K562 (cell line): ENCODE measurements around the gene PPP1R15A. TPM values are rescaled to one million over a fixed set of nuclear protein-coding genes. Genes with fewer than 3 reads are reported as not detected.

ENCODE experiments used
- ATAC-seq: fragments of 200-7000 bp; cut with Tn5 transposase; 3 replicates; pipeline ENCODE4 v1.9.1; 2020; ENCODE audit warnings: moderate library complexity
- BruUV-seq: library from RNA; stranded (reverse); fragments of 400-500 nt; replicated peaks from 2 replicates; lab custom pipeline; 2021; lab: Mats Ljungman, UMichigan
- CTCF ChIA-PET: fragments of 300-600 bp; formaldehyde crosslinking; extraction: SDS; loops from one replicate; lab custom pipeline; 2021; ENCODE audit warnings: low intra/inter-chr PET ratio; lab: Yijun Ruan, JAX
- POLR2A ChIA-PET: fragments of 300-600, 350-650 bp; sonication (Branson Sonifier 250); formaldehyde crosslinking; extraction: SDS; loops from one replicate; lab custom pipeline; 2021; ENCODE audit warnings: antibody characterized with exemption, inconsistent platforms; lab: Yijun Ruan, JAX
- DNase-seq, 4 experiments: peaks; one replicate each; pipeline versions ENCODE4 v3.0.0 to v3.0.0-alpha.2; 2011 to 2018; ENCODE audit warnings: low spot score in 3 of 4, mixed read lengths in 3 of 4; ENCODE audit errors: extremely low read depth in 1 of 4
- FAIRE-seq: peaks from 2 replicates; lab custom pipeline; 2011; peaks lifted over from hg19 to GRCh38; lab: Jason Lieb, UNC
- H2AFZ ChIP-seq: 2 replicates; pipeline ENCODE4 v1.6.0; 2011; ENCODE audit warnings: low read depth, low read length, control low read depth, inconsistent platforms
- H3K27ac ChIP-seq: fragments of 200-600 bp; 3 replicates; pipeline ENCODE4 v1.8.0; 2011; ENCODE audit warnings: low read depth, mild to moderate bottlenecking, control low read depth, inconsistent platforms, low read length, moderate library complexity, mixed read lengths; ENCODE audit errors: extremely low read depth
- H3K27me3 ChIP-seq, 2 experiments: fragments of 300-600 bp in 1 of 2; 2 replicates in 1 of 2; 3 replicates in 1 of 2; pipeline versions ENCODE4 v1.6.0 to v1.8.0; 2011; ENCODE audit warnings: inconsistent platforms in 2 of 2, low read length in 2 of 2, mild to moderate bottlenecking in 1 of 2, mixed read lengths in 1 of 2, moderate library complexity in 1 of 2; ENCODE audit not compliant: control insufficient read depth in 2 of 2, insufficient read depth in 2 of 2
- H3K36me3 ChIP-seq: fragments of 300-600 bp; 3 replicates; pipeline ENCODE4 v1.8.0; 2011; ENCODE audit warnings: mild to moderate bottlenecking, low read length, inconsistent platforms; ENCODE audit not compliant: control insufficient read depth, insufficient read depth
- H3K4me1 ChIP-seq, 2 experiments: fragments of 200-600 bp in 1 of 2; replicated peaks in 1 of 2; 2 replicates in 1 of 2; 3 replicates in 1 of 2; pipeline versions ENCODE4 v1.5.1 to v1.8.0; 2011; ENCODE audit warnings: inconsistent platforms in 2 of 2, low read length in 2 of 2, mild to moderate bottlenecking in 1 of 2, mixed read lengths in 1 of 2, moderate library complexity in 1 of 2; ENCODE audit not compliant: control insufficient read depth in 2 of 2, insufficient read depth in 2 of 2
- H3K4me2 ChIP-seq: 2 replicates; pipeline ENCODE4 v1.6.1; 2011; ENCODE audit warnings: low read length, control low read depth, inconsistent platforms, mixed read lengths; ENCODE audit not compliant: insufficient read depth
- H3K4me3 ChIP-seq: fragments of 200-600 bp; sonication (generic), shearing (Covaris generic); 2 replicates; pipeline ENCODE4 v1.5.1; 2016; ENCODE audit warnings: control low read depth, inconsistent platforms
- H3K79me2 ChIP-seq: fragments of 200-600 bp; 3 replicates; pipeline ENCODE4 v1.8.0; 2011; ENCODE audit warnings: low read length, inconsistent platforms; ENCODE audit not compliant: control insufficient read depth, insufficient read depth
- H3K9ac ChIP-seq, 2 experiments: 2 replicates each; pipeline versions ENCODE4 v1.6.0 to v1.6.1; 2011; ENCODE audit warnings: low read depth in 2 of 2, low read length in 2 of 2, control low read depth in 1 of 2, inconsistent platforms in 1 of 2, mild to moderate bottlenecking in 1 of 2, mixed read lengths in 1 of 2; ENCODE audit not compliant: insufficient read depth in 1 of 2
- H3K9me1 ChIP-seq: one replicate; pipeline ENCODE4 v1.6.0; 2011; ENCODE audit warnings: inconsistent platforms, mild to moderate bottlenecking, low read length, moderate library complexity; ENCODE audit not compliant: control insufficient read depth, insufficient read depth
- H3K9me3 ChIP-seq: replicated peaks from 2 replicates; pipeline ENCODE4 v1.5.1; 2011; ENCODE audit warnings: low read depth, low read length, inconsistent platforms; ENCODE audit not compliant: control insufficient read depth, insufficient read depth
- H4K20me1 ChIP-seq: replicated peaks from 2 replicates; pipeline ENCODE4 v1.6.1; 2011; ENCODE audit warnings: low read length, inconsistent platforms, mixed read lengths; ENCODE audit not compliant: control insufficient read depth, insufficient read depth
- C11orf30 ChIP-seq: fragments of 450-650 bp; IDR thresholded peaks from 2 replicates; pipeline ENCODE4 v1.6.1; 2016; ENCODE audit warnings: low read depth, mild to moderate bottlenecking
- E2F3 ChIP-seq: fragments of 250-450 bp; sonication (Bioruptor Pico); IDR thresholded peaks from 2 replicates; pipeline ENCODE4 v1.4.0; 2020; ENCODE audit warnings: mild to moderate bottlenecking
- POLR2AphosphoS5 ChIP-seq: IDR thresholded peaks from 2 replicates; pipeline ENCODE4 v1.6.1; 2011; ENCODE audit warnings: mild to moderate bottlenecking, low read depth, low read length, moderate library complexity; ENCODE audit not compliant: control insufficient read depth, insufficient read depth
- RBM15 ChIP-seq: fragments of 200-400 bp; formaldehyde crosslinking; IDR thresholded peaks from 2 replicates; pipeline ENCODE4 v1.6.1; 2018; ENCODE audit warnings: mild to moderate bottlenecking, low read length, moderate library complexity; ENCODE audit not compliant: insufficient read depth
- RBM25 ChIP-seq: fragments of 200-400 bp; formaldehyde crosslinking; IDR thresholded peaks from 2 replicates; pipeline ENCODE4 v1.6.1; 2018; ENCODE audit warnings: low read length, low read depth, moderate library complexity; ENCODE audit not compliant: severe bottlenecking
- TEAD4 ChIP-seq, 2 experiments: sonication (generic) in 1 of 2; formaldehyde crosslinking in 1 of 2; IDR thresholded peaks; 2 replicates each; pipeline versions ENCODE4 v1.6.1 to v1.8.0; 2012 to 2022; ENCODE audit warnings: borderline replicate concordance in 1 of 2, inconsistent platforms in 1 of 2, low read length in 1 of 2, mild to moderate bottlenecking in 1 of 2, missing genetic modification reagents in 1 of 2
- ZNF121 ChIP-seq: sonication (generic); formaldehyde crosslinking; conservative IDR thresholded peaks from 2 replicates; pipeline ENCODE4 v1.8.0; 2022; ENCODE audit warnings: missing genetic modification reagents
- ZNF436 ChIP-seq: fragments of 250-450, 450-650 bp; sonication (Bioruptor Pico); formaldehyde crosslinking; IDR thresholded peaks from 2 replicates; pipeline ENCODE4 v1.7.0; 2020; ENCODE audit warnings: mild to moderate bottlenecking
- WGBS: fragments of 100-300 bp; shearing (Covaris generic); methylation state at CpG from one replicate; pipeline ENCODE4 v1.1.6; 2016; ENCODE audit warnings: low coverage, mixed read lengths; ENCODE audit not compliant: insufficient coverage; ENCODE audit errors: missing lambda C conversion rate; 5-methylcytosine and 5-hydroxymethylcytosine counted together
- in situ Hi-C: fragments of 300-500 bp; cut with MboI; formaldehyde crosslinking; loops from 4 replicates; pipeline ENCODE4 v1.15.0; 2018; ENCODE audit warnings: inconsistent platforms, mixed read lengths
- intact Hi-C: fragments of 100-400 bp; cut with micrococcal nuclease; formaldehyde crosslinking; loops from 2 replicates; pipeline ENCODE4 v1.14.2; 2022
- polyA plus RNA-seq, 8 experiments: library from polyadenylated mRNA; depleted of rRNA in 4 of 8; stranded (reverse) in 5 of 8; unstranded in 3 of 8; fragments of >200 nt; fragmentation: Nextera tagmentation in 2 of 8; fragmentation: Illumina TruSeq in 1 of 8; extraction: Ambion mirVana in 2 of 8; extraction: Trizol in 1 of 8; gene quantifications; 2 replicates each; pipeline versions ENCODE4 v1.2.1 to v1.2.3, GENCODE V29; 2011 to 2014; ENCODE audit warnings: inconsistent platforms in 1 of 8, missing spikeins in 1 of 8
- total RNA-seq, 7 experiments: library from RNA; depleted of rRNA in 6 of 7; stranded (reverse); fragments of >200 nt in 6 of 7; fragmentation: Illumina TruSeq in 2 of 7; extraction: Trizol in 2 of 7; gene quantifications; 2 replicates each; pipeline versions ENCODE4 v1.2.1 to v1.2.3, GENCODE V29; 2011 to 2021; ENCODE audit warnings: low replicate concordance in 1 of 7
- TF ChIP-seq, protein P1 (sequence below): fragments of 450-650 bp; formaldehyde crosslinking; IDR thresholded peaks from 2 replicates; pipeline ENCODE4 v1.4.0; 2022; ENCODE audit warnings: missing genetic modification characterization
- TF ChIP-seq, protein P2 (sequence below): fragments of 250-450 bp; sonication (Bioruptor Pico); IDR thresholded peaks from 2 replicates; pipeline ENCODE4 v1.9.0; 2021; ENCODE audit warnings: mild to moderate bottlenecking, inconsistent platforms
- TF ChIP-seq, protein P3 (sequence below): fragments of 250-450 bp; sonication (Bioruptor Pico); IDR thresholded peaks from 2 replicates; pipeline ENCODE4 v1.8.0; 2021; ENCODE audit warnings: borderline replicate concordance, mild to moderate bottlenecking, moderate library complexity; ENCODE audit not compliant: poor library complexity, severe bottlenecking

PPP1R15A gene
- total and polyA plus RNA-seq, 9 of the 15 experiments (the other 6 are each of a cell fraction or from before 2014, with no cell fraction given): 0.42 to 73.7 (median 44.0) TPM

DNA sequence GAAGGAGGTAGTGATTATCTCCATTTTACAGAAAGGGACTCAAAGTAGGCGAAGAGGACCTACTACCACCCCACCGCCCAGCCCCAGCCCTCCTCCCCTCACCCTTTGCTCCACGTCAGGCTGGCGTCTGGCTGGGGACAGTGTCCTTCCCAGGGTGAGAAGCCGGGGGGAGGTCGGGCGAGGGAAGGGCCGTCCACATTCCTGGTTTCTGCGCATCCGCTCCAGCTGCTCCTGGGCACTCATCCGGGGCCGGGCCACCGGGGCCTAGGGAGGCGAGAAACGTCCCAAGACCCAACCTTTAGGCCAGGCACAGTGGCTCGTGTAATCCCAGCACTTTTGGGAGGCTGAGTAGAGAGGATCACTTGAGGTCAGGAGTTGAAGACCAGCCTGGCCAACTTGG is 31.2 kb upstream of the PPP1R15A start (continued):
- no peak for TF ChIP-seq TEAD4 (IDR thresholded peaks at IDR 0.05; ENCODE audit: low read length)
- TF ChIP-seq TEAD4 (CRISPR knock-in tag; IDR thresholded peaks at IDR 0.05; ENCODE audit: borderline replicate concordance): no peak
- TF ChIP-seq E2F3: no peak
- no peak for TF ChIP-seq POLR2AphosphoS5
- TF ChIP-seq ZNF436 (CRISPR knock-in tag): no peak
- TF ChIP-seq C11orf30: no peak
- no peak for TF ChIP-seq RBM15
- TF ChIP-seq, protein P1, sequence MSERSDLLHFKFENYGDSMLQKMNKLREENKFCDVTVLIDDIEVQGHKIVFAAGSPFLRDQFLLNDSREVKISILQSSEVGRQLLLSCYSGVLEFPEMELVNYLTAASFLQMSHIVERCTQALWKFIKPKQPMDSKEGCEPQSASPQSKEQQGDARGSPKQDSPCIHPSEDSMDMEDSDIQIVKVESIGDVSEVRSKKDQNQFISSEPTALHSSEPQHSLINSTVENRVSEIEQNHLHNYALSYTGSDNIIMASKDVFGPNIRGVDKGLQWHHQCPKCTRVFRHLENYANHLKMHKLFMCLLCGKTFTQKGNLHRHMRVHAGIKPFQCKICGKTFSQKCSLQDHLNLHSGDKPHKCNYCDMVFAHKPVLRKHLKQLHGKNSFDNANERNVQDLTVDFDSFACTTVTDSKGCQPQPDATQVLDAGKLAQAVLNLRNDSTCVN: no peak
- TF ChIP-seq, all 486 proteins: peak for 0

DNA sequence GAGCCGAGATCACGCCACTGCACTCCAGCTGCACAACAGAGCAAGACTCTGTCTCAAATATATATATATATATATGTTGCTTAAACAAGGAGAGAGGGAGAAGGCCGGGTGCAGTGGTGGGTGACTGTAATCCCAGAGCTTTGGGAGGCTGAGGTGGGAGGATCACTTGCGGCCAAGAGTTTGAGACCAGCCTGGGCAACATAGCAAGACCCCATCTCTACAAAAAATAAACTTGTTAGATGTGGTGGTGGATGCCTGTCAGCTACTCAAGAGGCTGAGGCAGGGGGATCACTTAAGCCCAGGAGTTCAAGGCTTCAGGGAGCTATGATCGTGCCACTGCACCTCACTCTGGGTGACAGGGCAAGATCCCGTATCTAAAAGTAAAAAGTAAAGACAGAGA is 30.6 kb upstream of the PPP1R15A start:
- in situ Hi-C loops: loop anchor here (5.0 kb wide), 1 partner anchor 49 kb away; no protein-coding TSS in a partner anchor
- intact Hi-C loops: no loop called here
- TF ChIP-seq RBM25 (peak; percentile 28), ZNF121 (CRISPR knock-in tag) (peak; percentile 59)
- TF ChIP-seq, protein P2, sequence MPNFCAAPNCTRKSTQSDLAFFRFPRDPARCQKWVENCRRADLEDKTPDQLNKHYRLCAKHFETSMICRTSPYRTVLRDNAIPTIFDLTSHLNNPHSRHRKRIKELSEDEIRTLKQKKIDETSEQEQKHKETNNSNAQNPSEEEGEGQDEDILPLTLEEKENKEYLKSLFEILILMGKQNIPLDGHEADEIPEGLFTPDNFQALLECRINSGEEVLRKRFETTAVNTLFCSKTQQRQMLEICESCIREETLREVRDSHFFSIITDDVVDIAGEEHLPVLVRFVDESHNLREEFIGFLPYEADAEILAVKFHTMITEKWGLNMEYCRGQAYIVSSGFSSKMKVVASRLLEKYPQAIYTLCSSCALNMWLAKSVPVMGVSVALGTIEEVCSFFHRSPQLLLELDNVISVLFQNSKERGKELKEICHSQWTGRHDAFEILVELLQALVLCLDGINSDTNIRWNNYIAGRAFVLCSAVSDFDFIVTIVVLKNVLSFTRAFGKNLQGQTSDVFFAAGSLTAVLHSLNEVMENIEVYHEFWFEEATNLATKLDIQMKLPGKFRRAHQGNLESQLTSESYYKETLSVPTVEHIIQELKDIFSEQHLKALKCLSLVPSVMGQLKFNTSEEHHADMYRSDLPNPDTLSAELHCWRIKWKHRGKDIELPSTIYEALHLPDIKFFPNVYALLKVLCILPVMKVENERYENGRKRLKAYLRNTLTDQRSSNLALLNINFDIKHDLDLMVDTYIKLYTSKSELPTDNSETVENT (CRISPR knock-in tag): no peak
- TF ChIP-seq, protein P3, sequence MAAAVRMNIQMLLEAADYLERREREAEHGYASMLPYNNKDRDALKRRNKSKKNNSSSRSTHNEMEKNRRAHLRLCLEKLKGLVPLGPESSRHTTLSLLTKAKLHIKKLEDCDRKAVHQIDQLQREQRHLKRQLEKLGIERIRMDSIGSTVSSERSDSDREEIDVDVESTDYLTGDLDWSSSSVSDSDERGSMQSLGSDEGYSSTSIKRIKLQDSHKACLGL: no peak
- Histone ChIP-seq H3K4me3 (no peak overlapping the region), H3K9me1 (no peaks in the 10 kb centered on the region), H4K20me1 (no peaks in the 10 kb centered on the region), H3K4me1 (peaks cover 6 to 19% of the 10 kb centered on the region in 2 experiments; a peak in 4 of 5 replicates), H2AFZ (no peak overlapping the region), H3K27me3 (no peaks in the 10 kb centered on the region), H3K9ac (no peak overlapping the region), H3K79me2 (no peaks in the 10 kb centered on the region), H3K4me2 (no peak overlapping the region), H3K9me3 (no peaks in the 10 kb centered on the region), H3K36me3 (peaks cover 14% of the 10 kb centered on the region), H3K27ac (no peak overlapping the region)
- no peak for DNase-seq
- no TSS peak for BruUV-seq
- ATAC-seq: no peak
- no peak for FAIRE-seq
- ChIA-PET CTCF (interaction anchor here (3.7 kb wide), 1 partner anchor 53 kb away, joined by 34 read pairs; no protein-coding TSS in a partner anchor), POLR2A (interaction anchor here (0.8 to 2.6 kb wide), 5 partner anchors 14 to 126 kb away, joined by 3 to 16 read pairs (median 5); no protein-coding TSS in a partner anchor)
- 80% methylated on average over 6 of the region's 6 CpGs for WGBS
